ENCODE measurements around the gene A2M. TPM values are rescaled to one million over a fixed set of nuclear protein-coding genes. Genes with fewer than 3 reads are reported as not detected.

A2M gene
- total and polyA plus RNA-seq, 2 donors (not counting 3 experiments of a cell fraction or from before 2014, with no cell fraction given) = 11.5 to 16.9 TPM

GRCh38 chr12:9090220-9090619, 25.5 kb downstream of the A2M start:
- DNase-seq (ENCODE audit: low read depth, low spot score) (no peak), FAIRE-seq (no peak)
- no peaks in the 10 kb centered on the region for H3K9me3 ChIP-seq (replicated peaks; ENCODE audit: control insufficient read depth, insufficient read depth, low read length)
- H3K27ac ChIP-seq (ENCODE audit: insufficient read depth, low read depth, low read length) = no peak overlapping the region
- no peak overlapping the region for H3K4me3 ChIP-seq (replicated peaks in 1 of 3; ENCODE audit: insufficient read depth in 1 of 3, low read depth in 1 of 3, low read length in 3 of 3)
- no peak overlapping the region for H3K9ac ChIP-seq (replicated peaks; ENCODE audit: extremely low read depth, insufficient read depth, low read length)
- no peaks in the 10 kb centered on the region for H3K9me1 ChIP-seq (replicated peaks; ENCODE audit: control insufficient read depth, extremely low read depth, insufficient read depth, low read length)
- no peaks in the 10 kb centered on the region for H3K79me2 ChIP-seq (ENCODE audit: control insufficient read depth, insufficient read depth, low read length)
- H4K20me1 ChIP-seq (replicated peaks; ENCODE audit: control insufficient read depth, extremely low read depth, insufficient read depth, low read length) = no peaks in the 10 kb centered on the region
- intact Hi-C loops (cut with micrococcal nuclease) (no loop called here), dilution Hi-C loops (cut with MboI; ENCODE audit: extremely low pct_ligation_motif_present, low sequenced_read_pairs) (no loop called here)
- ChIA-PET POLR2A (no interaction called here), CTCF (no interaction called here)
- H3K36me3 ChIP-seq (ENCODE audit: control insufficient read depth in 2 of 2, extremely low read depth in 1 of 2, insufficient read depth in 2 of 2, low read length in 2 of 2) = no peaks in the 10 kb centered on the region
- TF ChIP-seq FOS (IDR thresholded peaks at IDR 0.05; ENCODE audit: borderline replicate concordance, insufficient read depth, low read length) = no peak
- TF ChIP-seq GATA2 (IDR thresholded peaks at IDR 0.05; ENCODE audit: insufficient read depth, insufficient read length, low read depth, low read length) = no peak
- no peak for TF ChIP-seq MAX (IDR thresholded peaks at IDR 0.05; ENCODE audit: insufficient read depth, insufficient read length)
- no peak for TF ChIP-seq EZH2 (IDR thresholded peaks at IDR 0.05; ENCODE audit: borderline replicate concordance, low read depth, low read length, severe bottlenecking)
- TF ChIP-seq CTCF (IDR thresholded peaks at IDR 0.05; ENCODE audit: extremely low read depth in 1 of 2, insufficient read depth in 1 of 2, low read depth in 1 of 2, low read length in 2 of 2) = no peak
- no peak for TF ChIP-seq MYC (IDR thresholded peaks at IDR 0.05; ENCODE audit: low read depth, low read length)
- no peak for TF ChIP-seq JUN (IDR thresholded peaks at IDR 0.05; ENCODE audit: borderline replicate concordance, insufficient read depth, insufficient read length, low read depth)
- no peak for TF ChIP-seq POLR2A (IDR thresholded peaks at IDR 0.05; ENCODE audit: low read depth, low read length)
- no peak for TF ChIP-seq POLR2AphosphoS5 (IDR thresholded peaks at IDR 0.05; ENCODE audit: insufficient read depth, low read depth, low read length)
- BruUV-seq (replicated peaks) = no TSS peak
- no peak overlapping the region for H3K4me2 ChIP-seq (ENCODE audit: insufficient read depth, low read length)
- H3K27me3 ChIP-seq (ENCODE audit: control insufficient read depth in 2 of 2, insufficient read depth in 2 of 2, low read length in 2 of 2) = peaks cover 0 to 7% of the 10 kb centered on the region in 2 experiments
- H2AFZ ChIP-seq (ENCODE audit: low read depth, low read length) = no peak overlapping the region
- no peaks in the 10 kb centered on the region for H3K4me1 ChIP-seq (ENCODE audit: control insufficient read depth, extremely low read depth, insufficient read depth, low read length)
